Dermis lymphatic vessel endothelial cell (primary cell): ENCODE results near the gene FASTK. TPM values are rescaled to one million over a fixed set of nuclear protein-coding genes. Genes with fewer than 3 reads are reported as not detected.

Source experiments
- total RNA-seq: library from RNA; depleted of rRNA; stranded (reverse); fragments of >200 nt; gene quantifications from 2 replicates; pipeline ENCODE4 v1.2.1, GENCODE V29; 2014

Gene FASTK, protein sequence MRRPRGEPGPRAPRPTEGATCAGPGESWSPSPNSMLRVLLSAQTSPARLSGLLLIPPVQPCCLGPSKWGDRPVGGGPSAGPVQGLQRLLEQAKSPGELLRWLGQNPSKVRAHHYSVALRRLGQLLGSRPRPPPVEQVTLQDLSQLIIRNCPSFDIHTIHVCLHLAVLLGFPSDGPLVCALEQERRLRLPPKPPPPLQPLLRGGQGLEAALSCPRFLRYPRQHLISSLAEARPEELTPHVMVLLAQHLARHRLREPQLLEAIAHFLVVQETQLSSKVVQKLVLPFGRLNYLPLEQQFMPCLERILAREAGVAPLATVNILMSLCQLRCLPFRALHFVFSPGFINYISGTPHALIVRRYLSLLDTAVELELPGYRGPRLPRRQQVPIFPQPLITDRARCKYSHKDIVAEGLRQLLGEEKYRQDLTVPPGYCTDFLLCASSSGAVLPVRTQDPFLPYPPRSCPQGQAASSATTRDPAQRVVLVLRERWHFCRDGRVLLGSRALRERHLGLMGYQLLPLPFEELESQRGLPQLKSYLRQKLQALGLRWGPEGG
- total RNA-seq: 35.8 and 39.0 TPM in 2 replicates

DNA sequence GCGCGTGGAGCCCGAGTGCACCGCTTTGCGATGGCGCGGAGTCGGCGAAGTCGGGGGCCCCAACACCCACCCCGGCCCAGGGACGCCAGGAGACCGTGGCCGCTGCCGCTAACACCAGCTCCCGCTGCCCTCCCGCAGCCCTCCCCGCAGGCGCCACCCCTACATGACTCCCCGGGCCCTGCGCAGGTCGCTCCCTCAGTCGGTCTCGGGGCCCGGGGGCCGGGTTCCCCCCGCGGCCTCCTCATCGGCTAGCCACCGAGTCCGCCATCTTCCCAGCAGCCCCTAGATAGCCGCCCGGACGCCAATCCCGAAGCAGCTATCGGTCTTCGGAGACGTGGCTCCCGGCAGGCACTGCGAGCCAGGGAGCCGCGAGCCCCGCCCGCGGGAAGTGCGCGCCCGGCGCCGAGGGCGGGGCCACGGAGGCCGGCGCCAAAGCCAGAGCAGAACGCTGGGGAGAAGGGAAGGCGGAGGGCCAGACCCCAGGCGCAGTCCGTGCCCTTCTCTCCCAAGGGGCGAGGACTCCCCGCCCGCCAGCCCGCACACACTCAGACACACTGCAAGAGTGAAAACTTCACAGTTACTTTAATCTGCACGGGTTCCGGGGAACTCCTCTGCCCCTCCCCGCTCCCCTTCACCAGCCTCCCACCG lies at the start of gene FASTK:
FASTK (minus strand) TSS at position 288 of the 648 bp plus-strand sequence; CDS start at position 245, 43 bp downstream.

DNA sequence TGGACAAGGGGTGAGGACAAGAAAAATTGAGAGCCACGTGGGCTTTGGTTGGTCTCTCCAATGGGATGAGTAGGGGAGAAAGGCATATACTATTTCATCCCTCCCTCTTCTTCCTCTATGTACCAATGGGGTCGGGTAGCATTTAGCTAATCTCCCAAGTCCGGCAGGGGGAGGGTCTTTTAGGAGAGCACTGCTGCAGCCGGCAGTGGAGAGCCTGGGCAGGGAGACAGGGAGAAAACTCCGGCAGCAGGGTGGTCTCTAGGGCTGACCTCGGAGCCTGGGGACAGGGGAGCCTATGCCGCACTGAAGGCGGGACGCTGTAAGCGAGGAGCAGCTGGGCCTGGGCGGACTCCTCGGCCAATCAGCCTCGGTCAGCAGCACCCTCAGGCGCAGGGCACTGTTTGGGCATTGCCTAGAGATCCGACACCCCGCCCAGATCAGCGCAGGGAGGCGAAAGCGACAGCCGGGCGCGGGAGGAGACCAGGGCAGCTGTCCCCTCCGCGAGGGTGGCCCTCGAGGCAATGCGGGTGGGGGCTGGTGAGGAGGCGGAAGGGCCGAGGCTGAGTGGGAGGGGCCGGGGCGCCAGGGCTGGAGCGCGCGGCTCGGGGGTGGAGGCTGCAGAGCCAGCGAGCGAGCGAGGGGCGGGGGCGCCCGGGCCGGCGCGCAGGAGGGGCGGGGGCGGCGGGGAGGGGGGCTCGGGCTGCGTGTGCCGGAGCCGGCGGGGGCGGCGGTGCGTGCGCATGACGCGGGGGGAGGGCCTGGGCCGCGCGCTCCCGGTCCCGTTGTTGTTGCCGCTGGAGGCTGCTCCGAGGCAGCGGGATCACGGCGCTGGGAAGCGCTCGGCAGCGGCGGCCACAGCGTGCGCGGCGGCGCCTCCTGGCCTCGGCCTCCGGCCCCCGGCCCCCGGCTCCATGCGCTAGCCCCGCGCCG lies 5.3 kb upstream of the FASTK start, which contains the start of gene AGAP3:
AGAP3 (plus strand) TSS at position 785 of the 930 bp plus-strand sequence. CDS start 267 bp downstream, outside the sequence.

DNA sequence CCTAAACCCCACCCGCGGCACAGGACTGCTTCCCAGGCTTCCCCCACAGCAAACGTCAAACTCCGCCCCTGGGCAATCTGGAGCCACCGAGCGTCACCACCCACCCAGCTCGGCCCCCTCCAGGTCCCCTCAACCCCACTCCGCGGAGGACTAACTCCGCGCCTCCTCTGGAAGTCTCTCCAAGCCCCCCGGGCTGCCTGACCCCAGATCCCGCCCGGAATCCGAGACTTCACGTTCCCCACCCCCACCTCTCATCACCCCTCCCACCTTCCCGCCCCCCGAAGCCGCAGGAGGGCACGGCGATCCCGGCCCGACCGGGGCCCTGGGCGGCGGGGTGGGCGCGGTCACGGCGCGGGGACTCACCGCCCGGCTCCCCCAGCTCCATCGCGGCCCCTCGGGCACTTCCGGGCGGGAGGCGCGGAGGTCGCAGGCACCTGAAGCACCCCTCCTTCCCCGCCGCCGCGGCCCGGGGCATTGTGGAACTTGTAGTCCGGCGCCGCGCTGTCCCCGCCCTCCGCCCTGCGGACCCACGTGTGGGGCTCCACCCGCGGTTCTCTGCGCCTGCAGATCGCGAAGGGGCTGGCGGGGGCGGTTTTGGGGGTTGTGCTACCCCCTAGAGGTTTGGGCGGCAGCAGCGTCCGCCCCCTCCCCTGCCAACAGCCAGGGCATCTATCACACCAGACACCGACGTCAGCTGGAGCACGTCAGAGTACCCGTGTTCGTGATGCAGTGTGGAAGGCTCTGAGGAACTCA lies 2.6 kb upstream of the FASTK start, which contains the start of gene TMUB1:
TMUB1 (minus strand) TSS at position 423 of the 753 bp plus-strand sequence. CDS start 930 bp downstream, outside the sequence.

DNA sequence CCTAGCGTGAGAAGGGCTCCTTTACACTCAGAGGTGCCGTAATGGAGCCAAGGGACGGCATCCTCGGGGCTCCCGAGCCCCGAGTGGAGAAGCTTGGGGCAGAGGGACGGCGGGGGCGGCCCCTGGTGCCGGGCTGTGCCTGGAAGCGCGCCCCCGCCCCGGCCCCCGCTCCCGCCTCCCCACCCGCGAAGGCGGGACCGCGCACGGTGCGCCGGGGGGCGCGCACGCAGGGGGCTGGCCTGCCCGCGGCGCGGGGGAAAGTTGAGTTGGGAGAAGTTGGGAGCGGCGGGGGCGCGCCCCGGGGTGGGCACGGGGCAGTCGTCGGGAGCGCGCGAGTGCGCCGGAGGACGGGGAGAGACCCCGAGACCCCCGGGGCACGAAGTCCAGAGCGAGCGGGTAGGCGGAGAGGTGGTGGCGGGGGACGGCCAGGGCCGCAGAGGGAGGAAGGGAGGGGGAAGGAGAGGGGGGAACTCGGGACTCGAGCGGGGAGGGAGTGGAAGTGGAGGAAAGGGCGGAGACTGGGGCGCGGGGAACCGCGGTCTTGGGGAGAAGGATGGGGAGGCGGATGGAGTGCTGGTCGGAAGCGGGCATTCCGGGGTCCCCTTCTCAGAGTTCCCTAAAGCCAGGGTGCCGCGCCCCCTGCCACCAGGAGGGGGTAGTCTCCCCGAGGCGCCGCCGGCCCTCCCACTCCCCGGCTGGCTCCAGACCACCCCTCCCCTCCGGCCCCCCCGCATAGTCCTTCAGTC lies 21.1 kb downstream of the FASTK start, which contains the start of gene SLC4A2:
SLC4A2 (plus strand) TSS at position 223 of the 746 bp plus-strand sequence. CDS start 2,399 bp downstream, outside the sequence.

DNA sequence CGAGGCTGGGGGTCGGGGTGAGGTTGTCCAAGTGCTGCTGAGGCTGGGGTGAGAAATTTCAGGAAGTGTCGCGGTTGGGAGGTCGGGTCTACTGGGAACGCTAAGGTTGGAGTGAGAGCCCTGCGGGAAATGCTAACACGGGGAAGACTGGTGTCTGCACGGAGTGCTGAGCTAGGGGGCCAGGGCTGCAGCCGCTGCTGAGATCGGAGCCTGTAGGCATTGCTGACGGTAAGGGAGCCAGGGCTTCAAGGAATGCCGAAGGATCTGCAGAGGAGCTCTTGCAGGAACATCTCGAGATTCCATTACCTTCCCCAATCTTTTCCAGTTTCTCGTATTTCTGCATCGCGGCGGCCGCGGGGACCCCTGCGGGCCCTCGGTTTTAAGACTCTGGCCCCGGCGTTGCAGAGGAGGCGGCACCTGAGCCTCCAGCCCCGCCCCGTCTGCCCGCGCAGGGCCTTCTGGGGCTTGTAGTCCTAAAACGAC lies 23.1 kb downstream of the FASTK start, which contains the start of gene CDK5:
CDK5 (minus strand) TSS at position 392 of the 483 bp plus-strand sequence; CDS start at position 343, 49 bp downstream.

DNA sequence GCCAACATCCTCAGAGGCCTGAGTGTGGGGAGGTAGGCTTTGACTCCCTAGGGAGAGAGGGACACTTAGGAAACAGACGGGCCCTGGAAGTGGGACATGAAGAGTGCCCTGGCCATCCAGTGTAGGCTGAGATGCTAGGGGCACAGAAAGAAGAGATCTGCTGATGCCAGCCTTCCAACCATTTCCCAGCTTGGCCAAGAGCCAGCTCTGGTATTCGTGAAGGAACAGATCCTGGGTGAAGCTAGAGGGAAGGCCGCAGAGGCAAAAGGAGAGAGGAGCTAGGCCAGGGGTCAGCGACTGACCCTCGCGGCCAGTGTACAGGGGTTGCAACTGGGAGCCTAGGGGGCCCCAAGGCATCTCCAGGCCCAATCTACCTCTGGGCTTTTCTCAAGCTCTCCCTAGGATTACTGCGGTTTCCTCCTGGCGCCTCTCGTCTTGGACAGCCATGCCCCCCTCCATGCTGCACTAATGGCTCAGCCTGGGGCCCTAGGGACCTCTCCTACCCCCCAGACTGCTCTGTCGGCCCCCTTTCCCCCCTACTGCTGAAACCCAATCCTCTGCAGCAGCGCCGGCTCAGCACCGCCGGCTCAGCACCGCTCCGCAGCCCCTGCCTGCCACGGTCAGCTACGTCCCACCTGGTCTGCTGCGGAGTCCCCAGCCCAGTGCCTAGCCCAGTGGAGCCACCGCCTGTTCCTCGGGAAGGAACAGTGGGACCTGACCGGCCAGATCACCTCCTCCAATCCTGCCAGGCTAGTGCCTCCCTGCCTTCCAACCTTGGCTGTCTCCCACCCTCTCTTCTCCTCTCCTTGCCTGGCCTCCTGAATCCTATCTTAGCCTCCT lies 32.4 kb downstream of the FASTK start, which contains the start of gene ASIC3:
ASIC3 (plus strand) TSS at position 556 of the 840 bp plus-strand sequence. CDS start 355 bp downstream, outside the sequence.

DNA sequence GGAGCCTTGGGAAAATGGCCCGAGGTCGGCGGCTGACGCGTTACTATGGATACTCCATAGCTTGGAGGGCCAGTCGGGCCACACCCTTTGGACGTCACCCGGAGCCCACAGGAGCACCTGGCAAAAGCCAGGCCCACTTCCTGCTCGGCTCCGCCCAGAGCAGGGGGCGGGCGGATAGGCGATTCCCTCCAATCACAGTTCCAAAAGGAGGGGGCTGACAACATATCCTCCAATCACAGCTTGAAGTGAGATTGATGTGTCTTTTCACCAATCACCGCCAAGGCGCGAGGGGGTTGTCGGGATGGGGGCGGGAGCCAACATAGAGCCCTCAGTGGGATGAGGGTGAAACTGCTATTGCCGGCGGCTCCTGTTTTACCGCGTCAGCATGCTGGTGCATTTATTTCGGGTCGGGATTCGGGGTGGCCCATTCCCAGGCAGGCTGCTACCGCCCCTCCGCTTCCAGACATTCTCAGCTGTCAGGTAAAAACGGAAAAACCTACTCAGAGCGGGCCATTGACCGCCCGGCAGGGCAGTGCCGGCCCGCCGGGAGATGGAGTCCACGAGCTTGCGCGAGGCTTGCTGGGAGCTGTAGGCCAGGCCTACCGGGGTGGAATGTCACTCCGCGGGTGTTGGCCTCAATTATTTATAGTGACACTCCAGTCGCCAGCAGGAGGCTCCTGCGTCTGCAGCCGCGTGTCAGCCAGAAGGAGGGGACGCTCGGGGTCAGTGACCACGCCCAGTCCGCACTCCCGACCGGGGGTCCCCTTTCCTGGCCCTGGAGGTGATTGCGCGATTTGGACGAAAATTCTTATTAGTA lies 52.3 kb downstream of the FASTK start, which contains the start of gene ABCB8:
ABCB8 (plus strand) TSS at position 320 of the 817 bp plus-strand sequence; CDS start at position 386, 66 bp downstream.

Other genes starting within 250 kb of the FASTK start
- not detected in 2 replicates for gene AOC1, start 228.3 kb downstream of the FASTK start, total RNA-seq
- gene KCNH2, start 102.5 kb downstream of the FASTK start, total RNA-seq: not detected in 2 replicates
- gene NOS3, start 89.8 kb downstream of the FASTK start, total RNA-seq: 29.3 and 29.9 TPM in 2 replicates
- gene ATG9B, start 56.3 kb downstream of the FASTK start, total RNA-seq: under 0.01 TPM in 2 replicates
- gene ABCB8, start 52.4 kb downstream of the FASTK start, total RNA-seq: 10.1 and 10.3 TPM in 2 replicates
- gene ASIC3, start 32.3 kb downstream of the FASTK start, total RNA-seq: 0.09 and 0.11 TPM in 2 replicates
- 16.8 and 16.9 TPM in 2 replicates for gene CDK5, start 22.9 kb downstream of the FASTK start, total RNA-seq
- gene SLC4A2, start 21.2 kb downstream of the FASTK start, total RNA-seq: 42.8 and 64.4 TPM in 2 replicates
- 11.4 and 17.0 TPM in 2 replicates for gene TMUB1, start 2.7 kb upstream of the FASTK start, total RNA-seq
- gene AGAP3, start 5.7 kb upstream of the FASTK start, total RNA-seq: 44.4 and 62.0 TPM in 2 replicates
- gene GBX1, start 86.9 kb upstream of the FASTK start, total RNA-seq: not detected in 2 replicates
- not detected in 2 replicates for gene ASB10, start 106.4 kb upstream of the FASTK start, total RNA-seq
- not detected in 2 replicates for gene H2BK1, start 129.7 kb upstream of the FASTK start, total RNA-seq
- 32.6 and 45.6 TPM in 2 replicates for gene ABCF2, start 146.4 kb upstream of the FASTK start, total RNA-seq
- 26.5 and 34.7 TPM in 2 replicates for gene CHPF2, start 151.7 kb upstream of the FASTK start, total RNA-seq
- gene SMARCD3, start 167.9 kb upstream of the FASTK start, total RNA-seq: 1.3 and 2.1 TPM in 2 replicates